Stimulated activated CD8-positive, alpha-beta memory T cell treated with anti-CD3 and anti-CD28 coated beads, Interleukin-2, amount 100 ng/mL, for 1 hour (primary cell): ENCODE measurements around the gene RSPO3.
"Not testable (repeated sequence)": the region's sequence is repeated elsewhere in the genome, so short reads cannot be mapped to it uniquely, and the experiment has no call there.

ENCODE experiments used
- DNase-seq, 2 donors: peaks; one replicate each; pipeline ENCODE4 v3.0.0-alpha.2; 2020; ENCODE audit warnings: low read depth in 2 of 2

The RSPO3 gene

GRCh38 chr6:127204281-127204680, 85.8 kb downstream of the RSPO3 start:
- no peak for DNase-seq

DNA sequence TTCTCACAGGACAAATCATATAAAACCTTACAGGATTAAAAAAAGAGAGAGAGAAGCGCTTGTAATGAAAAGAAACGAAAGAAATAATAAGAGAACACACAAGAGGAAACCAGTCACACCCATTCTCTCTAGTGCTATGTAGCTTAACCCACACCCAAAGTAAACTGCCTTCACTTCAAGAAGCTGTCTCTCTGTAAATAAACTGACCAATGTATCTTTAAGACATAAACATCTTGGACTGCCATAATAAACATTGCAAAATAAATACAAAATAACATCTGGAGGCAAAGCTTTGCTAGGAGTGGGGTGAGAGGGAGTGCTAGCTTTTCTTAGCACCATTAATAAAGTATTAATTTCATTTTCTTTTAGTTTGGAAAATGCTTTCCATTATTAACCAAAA, 86.6 kb downstream of the RSPO3 start:
- DNase-seq: no peak

- no peak for DNase-seq
These were observed 88.1 kb downstream of the RSPO3 start for GRCh38 chr6:127206531-127207095.

DNA sequence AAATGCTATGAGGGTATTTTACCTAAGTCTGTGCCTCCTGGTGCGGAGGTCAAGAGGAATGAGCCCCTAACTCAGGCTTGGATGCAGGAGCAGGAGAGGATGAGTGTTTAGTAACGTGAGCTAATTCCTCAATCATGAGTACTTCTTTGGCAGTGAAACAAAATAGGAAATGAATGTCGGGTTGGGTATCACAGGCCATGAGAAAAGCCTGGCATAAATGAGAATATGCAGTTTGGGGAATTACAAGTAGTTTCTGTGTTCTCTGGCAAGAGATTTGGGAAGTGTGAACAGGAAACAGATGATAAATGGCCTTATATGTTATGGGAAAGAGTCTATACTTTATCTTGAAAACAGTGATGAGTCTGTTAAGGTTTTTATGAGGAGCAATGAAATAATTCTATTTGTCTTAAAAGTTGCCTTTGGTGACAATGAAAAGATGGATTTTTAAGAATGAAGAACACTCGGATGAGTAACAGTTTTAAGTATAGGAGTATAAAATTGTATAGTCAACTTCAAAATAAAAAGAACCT, 89.2 kb downstream of the RSPO3 start:
- DNase-seq: no peak

DNA sequence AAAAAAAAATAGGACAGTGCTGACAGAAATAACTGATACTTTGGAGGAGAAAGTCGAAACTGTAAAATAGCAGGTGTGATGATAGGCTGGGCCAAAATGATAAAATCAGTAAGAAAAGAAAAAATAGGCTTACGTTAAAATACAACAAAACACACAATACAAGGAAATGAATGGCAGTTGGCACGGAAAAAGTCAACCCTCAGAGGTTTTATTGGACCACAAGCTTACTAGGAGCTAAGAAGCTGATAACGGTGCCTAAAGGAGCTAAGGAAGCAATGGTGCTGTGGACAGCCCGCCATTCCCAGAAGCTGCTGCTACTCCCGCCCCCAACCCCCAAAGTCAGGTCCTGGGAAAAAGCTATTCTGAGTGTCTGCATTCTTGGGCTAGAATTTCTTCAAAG, 92.3 kb downstream of the RSPO3 start:
- no peak for DNase-seq

GRCh38 chr6:127212376-127212775, 93.9 kb downstream of the RSPO3 start:
- DNase-seq: no peak

DNA sequence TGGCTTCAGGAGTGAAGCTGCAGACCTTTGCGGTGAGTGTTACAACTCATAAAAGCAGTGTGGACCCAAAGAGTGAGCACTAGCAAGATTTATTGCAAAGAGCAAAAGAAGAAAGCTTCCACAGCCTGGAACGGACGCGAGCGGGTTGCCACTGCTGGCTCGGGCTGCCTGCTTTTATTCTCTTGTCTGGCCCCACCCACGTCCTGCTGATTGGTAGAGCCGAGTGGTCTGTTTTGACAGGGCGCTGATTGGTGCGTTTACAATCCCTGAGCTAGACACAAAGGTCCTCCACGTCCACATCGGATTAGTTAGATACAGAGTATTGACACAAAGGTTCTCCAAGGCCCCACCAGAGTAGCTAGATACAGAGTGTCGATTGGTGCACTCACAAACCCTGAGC, 95.6 kb downstream of the RSPO3 start:
- DNase-seq: not testable (repeated sequence)

- not testable (repeated sequence) for DNase-seq
These were observed 96.1 kb downstream of the RSPO3 start for GRCh38 chr6:127214531-127214930.

DNA sequence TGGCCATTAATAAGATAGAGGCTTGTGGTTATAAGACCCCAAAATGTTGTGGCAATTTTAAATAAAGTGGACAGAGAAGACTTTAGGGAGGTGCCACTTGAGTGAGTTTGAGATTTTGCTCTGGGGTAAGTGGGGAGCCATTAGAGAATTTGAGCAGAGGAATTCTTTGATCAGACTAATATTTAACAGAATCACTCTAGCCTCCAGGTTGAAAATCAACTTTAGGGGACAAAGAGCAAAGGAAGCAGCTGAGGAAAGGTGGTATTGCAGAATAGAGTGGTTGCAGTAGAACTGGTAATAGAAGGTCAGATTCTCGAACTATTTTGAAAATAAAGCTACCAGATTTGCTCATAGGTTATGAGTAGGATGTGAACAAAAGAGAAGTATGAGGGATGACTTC, 97.5 kb downstream of the RSPO3 start:
- no peak for DNase-seq

GRCh38 chr6:127216810-127217789, 98.6 kb downstream of the RSPO3 start:
- no peak for DNase-seq

GRCh38 chr6:127219869-127220268, 101.4 kb downstream of the RSPO3 start:
- DNase-seq: no peak

GRCh38 chr6:127221201-127221600, 102.7 kb downstream of the RSPO3 start:
- no peak for DNase-seq

DNA sequence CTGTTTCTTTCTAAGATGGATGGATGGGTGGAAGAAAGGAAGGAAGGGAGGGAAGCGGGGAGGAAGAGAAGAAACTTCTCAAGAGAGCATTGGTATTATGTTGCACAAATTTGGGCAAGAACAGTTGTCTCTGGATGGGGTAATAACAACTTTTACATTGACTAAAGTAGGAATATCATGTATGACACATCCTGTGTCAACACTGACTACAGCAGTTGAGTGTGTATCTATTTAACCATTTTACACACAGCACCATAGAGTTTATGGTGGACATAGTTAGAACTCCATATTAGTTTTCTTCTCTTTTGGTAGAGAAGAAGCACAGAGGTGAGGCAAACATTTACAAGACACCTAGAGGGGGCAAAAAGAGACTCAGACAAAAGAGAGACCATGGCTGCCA, 103.9 kb downstream of the RSPO3 start:
- no peak for DNase-seq

GRCh38 chr6:127225497-127225896, 107.0 kb downstream of the RSPO3 start:
- DNase-seq: no peak

DNA sequence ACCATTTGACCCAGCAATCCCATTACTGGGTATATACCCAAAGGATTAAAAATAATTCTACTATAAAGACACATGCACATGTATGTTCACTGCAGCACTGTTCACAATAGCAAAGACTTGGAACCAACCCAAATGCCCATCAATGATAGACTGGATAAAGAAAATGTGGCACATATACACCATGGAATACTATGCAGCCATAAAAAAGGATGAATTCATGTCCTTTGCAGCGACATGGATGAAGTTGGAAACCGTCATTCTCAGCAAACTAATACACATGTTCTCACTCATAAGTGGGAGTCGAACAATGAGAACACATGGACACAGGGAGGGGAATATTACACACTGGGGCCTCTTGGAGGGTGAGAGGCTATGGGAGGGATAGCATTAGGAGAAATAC, 115.3 kb downstream of the RSPO3 start:
- not testable (repeated sequence) for DNase-seq

GRCh38 chr6:127243501-127243900, 125.0 kb downstream of the RSPO3 start:
- no peak for DNase-seq
